Measurements from ENCODE around the gene RAF1. TPM values are rescaled to one million over a fixed set of nuclear protein-coding genes. Genes with fewer than 3 reads are reported as not detected.

RAF1 gene
- total RNA-seq, 4 donors from 2014 or later = 151 to 174 (median 163) TPM

- DNase-seq = no peak
- Histone ChIP-seq H3K4me3 (replicated peaks in 1 of 3) (no peak overlapping the region), H3K27ac (no peak overlapping the region), H3K36me3 (peaks cover 15 to 24% of the 10 kb centered on the region in 2 donors), H3K27me3 (no peaks in the 10 kb centered on the region), H3K9me3 (no peaks in the 10 kb centered on the region), H3K4me1 (no peaks in the 10 kb centered on the region)
- intact Hi-C loops (cut with DNase I) = no loop called here
- TF ChIP-seq CTCF (IDR thresholded peaks at IDR 0.05) = no peak
- TF ChIP-seq POLR2A (IDR thresholded peaks at IDR 0.05) = no peak
- 81 to 85% methylated on average over 5 of the region's 5 CpGs for WGBS, 2 donors
Measured at GRCh38 chr3:12611117-12611516, 52.8 kb downstream of the RAF1 start.

GRCh38 chr3:12608376-12608775, 55.5 kb downstream of the RAF1 start:
- no peak for TF ChIP-seq CTCF (IDR thresholded peaks at IDR 0.05)
- TF ChIP-seq POLR2A (IDR thresholded peaks at IDR 0.05) = no peak
- 94 to 100% methylated on average over 1 of the region's 1 CpG for WGBS, 2 donors
- Histone ChIP-seq H3K27me3 (no peaks in the 10 kb centered on the region), H3K4me3 (replicated peaks in 1 of 3) (no peak overlapping the region), H3K27ac (no peak overlapping the region), H3K4me1 (no peaks in the 10 kb centered on the region), H3K9me3 (no peaks in the 10 kb centered on the region), H3K36me3 (peaks cover 19 to 24% of the 10 kb centered on the region in 2 donors)
- intact Hi-C loops (cut with DNase I) = no loop called here
- no peak for DNase-seq

GRCh38 chr3:12603969-12604368, 59.9 kb downstream of the RAF1 start:
- 94 to 95% methylated on average over 2 of the region's 2 CpGs for WGBS, 2 donors
- Histone ChIP-seq H3K27ac (no peak overlapping the region), H3K27me3 (no peaks in the 10 kb centered on the region), H3K36me3 (peaks cover 20 to 28% of the 10 kb centered on the region in 2 donors), H3K9me3 (no peaks in the 10 kb centered on the region), H3K4me1 (peaks cover 6 to 14% of the 10 kb centered on the region in 2 donors), H3K4me3 (replicated peaks in 1 of 3) (no peak overlapping the region)
- DNase-seq = no peak
- intact Hi-C loops (cut with DNase I) = no loop called here
- TF ChIP-seq POLR2A (IDR thresholded peaks at IDR 0.05) (no peak), CTCF (IDR thresholded peaks at IDR 0.05) (no peak)

GRCh38 chr3:12601072-12601471, 62.8 kb downstream of the RAF1 start:
- TF ChIP-seq POLR2A (IDR thresholded peaks at IDR 0.05) = no peak
- TF ChIP-seq CTCF (IDR thresholded peaks at IDR 0.05) = no peak
- intact Hi-C loops (cut with DNase I) = no loop called here
- no peaks in the 10 kb centered on the region for H3K9me3 ChIP-seq
- H3K27me3 ChIP-seq = no peaks in the 10 kb centered on the region
- 71 to 80% methylated on average over 1 of the region's 1 CpG for WGBS, 2 donors
- H3K4me3 ChIP-seq (replicated peaks in 1 of 3) = no peak overlapping the region
- no peak overlapping the region for H3K27ac ChIP-seq
- H3K36me3 ChIP-seq = peaks cover 31 to 38% of the 10 kb centered on the region in 2 donors
- peaks cover 9 to 17% of the 10 kb centered on the region in 2 donors for H3K4me1 ChIP-seq
- no peak for DNase-seq

GRCh38 chr3:12598890-12599289, 65.0 kb downstream of the RAF1 start:
- Histone ChIP-seq H3K9me3 (no peaks in the 10 kb centered on the region), H3K4me3 (replicated peaks in 1 of 3) (no peak overlapping the region), H3K27ac (peak overlapping the region in 1 of 3 donors; percentile 11), H3K4me1 (peaks cover 9 to 17% of the 10 kb centered on the region in 2 donors), H3K27me3 (no peaks in the 10 kb centered on the region), H3K36me3 (peaks cover 40 to 50% of the 10 kb centered on the region in 2 donors)
- TF ChIP-seq POLR2A (IDR thresholded peaks at IDR 0.05) = no peak
- no peak for TF ChIP-seq CTCF (IDR thresholded peaks at IDR 0.05)
- intact Hi-C loops (cut with DNase I) = no loop called here
- no peak for DNase-seq
